ENCODE data around the gene TMEM94.
"Not testable (repeated sequence)": the region's sequence is repeated elsewhere in the genome, so short reads cannot be mapped to it uniquely, and the experiment has no call there.

Gene TMEM94

DNA sequence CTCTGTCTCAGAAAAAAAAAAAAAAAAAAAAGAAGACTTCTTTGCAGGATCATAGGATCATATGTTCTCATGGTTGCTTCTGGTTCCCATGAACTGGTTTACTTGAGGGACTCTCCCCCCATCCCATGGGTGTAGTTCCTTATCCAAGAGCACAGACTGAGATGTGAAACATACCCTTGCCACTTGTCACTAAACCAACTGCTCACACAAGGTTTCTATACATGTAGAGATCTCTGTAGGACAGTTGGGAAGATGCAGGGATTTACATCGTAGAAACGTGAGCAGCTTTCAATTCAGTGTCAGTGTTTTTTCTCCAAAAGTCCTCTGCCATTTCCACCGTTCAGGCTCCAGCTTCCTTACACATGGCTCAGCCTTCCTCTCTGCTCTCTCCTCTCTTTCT lies 11.1 kb upstream of the TMEM94 start:
- in situ Hi-C loops (cut with HindIII; ENCODE audit: low sequenced_read_pairs): no loop called here

DNA sequence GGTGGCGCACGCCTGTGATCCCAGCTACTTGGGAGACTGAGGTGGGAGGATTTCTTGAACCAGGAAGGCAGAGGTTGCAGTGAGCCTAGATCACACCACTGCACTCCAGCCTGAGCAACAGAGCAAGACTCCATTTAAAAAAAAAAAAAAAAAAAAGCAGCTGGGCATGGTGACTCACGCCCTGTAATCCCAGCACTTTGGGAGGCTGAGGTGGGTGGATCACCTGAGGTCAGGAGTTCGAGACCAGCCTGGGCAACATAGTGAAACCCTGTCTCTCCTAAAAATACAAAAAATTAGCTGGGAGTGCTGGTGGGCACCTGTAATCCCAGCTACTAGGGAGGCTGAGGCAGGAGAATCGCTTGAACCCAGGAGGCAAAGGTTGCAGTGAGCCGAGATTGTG lies 10.5 kb upstream of the TMEM94 start:
- in situ Hi-C loops (cut with HindIII; ENCODE audit: low sequenced_read_pairs): not testable (repeated sequence)

DNA sequence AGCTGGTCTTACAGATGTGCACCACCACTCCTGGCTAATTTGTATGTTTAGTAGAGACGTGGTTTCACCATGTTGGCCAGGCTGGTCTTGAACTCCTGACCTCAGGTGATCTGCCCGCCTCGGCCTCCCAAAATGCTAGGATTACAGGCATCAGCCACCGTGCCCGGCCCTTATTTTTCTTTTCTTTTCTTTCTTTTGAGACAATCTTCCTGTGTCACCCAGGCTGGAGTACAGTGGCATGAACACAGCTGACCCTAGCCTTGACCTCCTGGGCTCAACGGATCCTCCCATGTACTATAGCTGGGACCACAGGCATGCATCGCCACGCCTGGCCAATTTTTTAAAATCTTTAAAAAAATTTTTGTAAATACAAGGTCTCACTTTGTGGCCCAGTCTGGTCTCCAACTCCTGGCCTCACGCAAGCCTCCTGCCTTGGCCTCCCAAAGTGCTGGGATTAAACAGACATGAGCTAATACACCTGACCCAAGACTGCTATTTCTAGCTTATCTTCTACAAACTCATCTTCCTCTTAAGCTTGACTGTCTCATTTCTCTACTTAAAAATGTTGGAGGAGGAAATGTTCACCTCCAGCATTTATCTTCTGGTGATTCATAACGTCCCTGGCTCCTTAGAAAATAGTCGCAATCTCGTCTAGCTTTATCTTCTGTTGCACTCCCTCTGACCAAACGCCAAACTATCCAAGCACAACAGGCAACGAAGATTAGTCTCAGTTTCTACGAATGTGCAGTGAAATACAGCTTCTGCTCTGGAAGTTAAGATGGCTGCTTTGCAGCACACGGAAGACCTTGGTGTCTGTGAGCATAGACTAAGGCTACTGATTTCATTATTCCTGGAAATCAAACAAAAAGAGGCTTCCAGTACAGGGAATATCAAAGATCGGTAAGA lies 8.2 kb upstream of the TMEM94 start:
- in situ Hi-C loops (cut with HindIII; ENCODE audit: low sequenced_read_pairs): no loop called here

DNA sequence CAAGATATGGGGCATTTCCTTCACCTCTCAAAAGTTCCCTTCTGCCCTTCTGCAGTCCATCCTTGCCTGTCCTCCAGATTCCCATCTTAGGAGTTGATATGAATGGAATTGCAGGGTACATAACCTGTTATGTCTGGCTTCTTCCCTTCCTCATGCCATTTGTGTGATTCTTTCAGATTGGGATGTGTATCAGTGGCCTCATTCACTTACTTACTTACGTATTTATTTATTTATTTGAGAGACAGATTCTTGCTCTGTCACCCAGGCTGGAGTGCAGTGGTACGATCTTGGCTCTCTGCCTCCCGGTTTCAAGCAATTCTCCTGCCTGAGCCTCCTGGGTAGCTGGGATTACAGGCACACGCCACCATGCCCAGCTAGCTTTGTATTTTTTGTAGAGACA lies 6.2 kb upstream of the TMEM94 start:
- in situ Hi-C loops (cut with HindIII; ENCODE audit: low sequenced_read_pairs): no loop called here

DNA sequence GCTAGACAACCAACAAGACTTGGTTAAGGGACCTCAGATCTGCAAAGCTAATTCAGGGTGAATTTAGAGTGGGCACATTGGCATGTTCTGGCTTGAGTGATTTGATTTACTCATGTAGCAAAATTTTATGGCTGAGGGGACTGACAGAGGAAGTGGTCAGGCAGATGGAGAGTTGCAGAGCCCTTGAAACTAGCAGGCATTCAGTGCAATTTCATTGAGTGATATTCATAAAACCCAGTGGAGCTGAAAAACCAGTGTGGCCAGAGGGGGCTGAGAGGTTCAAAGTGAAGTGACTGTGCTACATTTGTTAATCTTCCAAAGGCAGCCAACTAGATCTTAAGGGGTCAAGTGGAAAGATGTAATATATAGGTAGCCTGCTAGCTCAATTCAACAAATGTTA lies 2.2 kb upstream of the TMEM94 start:
- in situ Hi-C loops (cut with HindIII; ENCODE audit: low sequenced_read_pairs): no loop called here

DNA sequence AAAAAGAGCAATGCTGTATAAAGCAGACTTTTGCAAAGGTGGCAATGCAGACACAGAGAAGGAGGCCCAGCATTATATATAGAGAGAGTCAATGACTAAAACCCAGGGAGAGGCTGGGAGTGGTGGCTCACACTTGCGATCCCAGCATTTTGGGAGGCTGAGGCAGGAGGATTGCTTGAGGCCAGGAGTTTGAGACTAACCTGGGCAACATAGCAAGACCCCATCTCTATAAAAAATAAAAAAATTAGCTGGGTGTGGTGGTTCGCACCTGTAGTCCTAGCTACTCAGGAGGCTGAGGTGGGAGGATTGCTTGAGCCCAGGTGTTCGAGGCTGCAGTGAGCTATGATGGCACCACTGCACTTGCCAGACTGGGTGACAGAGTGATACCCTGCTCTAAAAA lies 1.8 kb upstream of the TMEM94 start:
- in situ Hi-C loops (cut with HindIII; ENCODE audit: low sequenced_read_pairs): not testable (repeated sequence)

DNA sequence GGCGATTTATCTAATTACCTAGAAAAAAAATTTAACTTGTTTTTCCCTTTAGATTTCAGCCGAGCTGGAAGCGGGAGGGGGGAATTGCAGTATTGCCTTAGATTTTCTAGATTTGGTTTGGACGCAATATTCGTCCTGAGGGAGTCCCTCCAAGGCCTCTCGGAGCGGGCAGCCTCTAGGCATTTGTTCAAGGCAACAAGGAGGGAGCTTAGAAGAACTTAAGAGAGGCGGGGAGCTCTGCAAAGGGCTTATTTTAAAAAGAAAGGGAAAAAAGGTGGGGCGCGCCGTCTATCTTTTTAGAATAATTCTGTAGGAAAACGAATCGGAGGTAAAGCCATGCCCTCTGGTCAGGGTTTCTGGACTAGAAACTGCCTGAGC lies 407 bp upstream of the TMEM94 start:
- in situ Hi-C loops (cut with HindIII; ENCODE audit: low sequenced_read_pairs): no loop called here

DNA sequence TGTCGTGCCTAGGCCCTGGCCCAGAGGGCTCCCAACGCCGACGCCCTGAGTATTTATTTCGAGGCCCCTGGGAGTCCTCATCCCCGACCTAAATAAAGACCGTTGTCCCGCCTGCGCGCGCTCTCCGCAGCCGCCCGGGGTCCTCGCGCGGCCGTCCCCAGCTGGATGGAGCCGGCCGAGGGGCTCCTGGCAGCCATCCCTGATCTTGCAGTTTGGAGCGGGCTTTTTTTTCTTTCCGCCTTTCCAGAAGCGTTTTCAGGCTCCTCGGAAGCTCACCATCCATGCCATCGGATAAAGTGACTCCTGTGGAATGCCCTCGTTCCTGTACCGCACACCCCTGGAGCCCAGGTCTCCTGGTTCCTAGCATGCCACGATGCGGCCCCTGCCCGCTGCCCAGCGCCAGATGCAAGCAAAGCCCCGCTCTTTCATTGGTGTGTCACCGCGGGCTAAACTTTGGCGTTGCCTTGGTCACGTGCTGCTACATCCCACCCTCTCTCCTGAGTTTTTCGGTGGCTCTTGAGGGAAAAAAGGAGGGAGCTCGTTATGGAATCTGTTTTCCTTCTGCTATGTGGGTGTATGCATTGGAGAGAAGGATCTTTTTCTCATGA lies 716 bp downstream of the TMEM94 start:
- in situ Hi-C loops (cut with HindIII; ENCODE audit: low sequenced_read_pairs): no loop called here

DNA sequence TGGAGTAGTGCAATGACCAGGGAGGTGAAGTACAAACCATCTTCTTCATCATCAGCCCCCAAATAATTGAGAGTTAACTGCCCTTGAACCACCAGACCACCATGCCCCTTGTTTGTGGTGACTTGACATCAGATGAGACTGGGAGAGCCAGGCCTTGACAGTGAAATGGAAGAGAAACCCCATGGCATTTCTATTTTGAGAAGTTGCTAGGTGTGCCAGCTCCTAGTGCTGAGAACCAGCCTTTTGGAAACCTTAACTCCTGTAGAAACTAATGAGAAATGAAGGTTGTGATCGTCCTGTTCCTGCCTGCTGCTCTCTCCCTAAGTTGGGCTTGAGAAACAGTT lies 2.8 kb downstream of the TMEM94 start:
- in situ Hi-C loops (cut with HindIII; ENCODE audit: low sequenced_read_pairs): no loop called here

DNA sequence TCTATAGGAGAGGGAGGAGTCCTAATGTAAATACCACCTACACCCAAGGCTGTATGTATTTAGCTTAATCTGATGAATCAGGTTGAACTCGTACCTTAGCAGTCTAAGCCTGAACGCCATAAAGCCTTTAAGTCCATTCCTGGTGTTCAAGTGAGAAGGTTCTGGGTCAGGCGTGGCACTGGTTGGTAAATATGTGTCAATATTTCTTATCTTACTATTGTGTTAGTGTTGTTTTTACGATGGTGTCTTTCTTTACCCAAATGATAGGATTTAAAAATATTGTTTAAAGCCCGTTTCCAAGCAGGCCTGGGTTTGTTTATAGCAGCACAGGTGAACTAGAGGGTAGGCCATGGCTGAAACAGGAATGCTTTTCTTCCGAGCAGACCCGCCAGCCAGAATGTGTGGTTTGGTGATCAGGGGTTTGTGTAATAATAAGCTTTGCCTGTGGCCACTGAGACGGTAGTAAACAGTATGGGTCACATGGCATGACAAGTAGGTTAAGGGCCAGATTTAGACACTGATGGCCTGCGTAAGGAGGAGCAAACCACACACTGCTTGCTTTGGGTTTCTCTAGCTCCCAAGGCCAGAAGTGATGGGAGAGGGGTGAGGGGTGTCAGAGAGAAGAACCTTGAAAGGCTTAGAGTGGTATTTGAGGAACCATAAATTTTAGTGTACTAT lies 3.3 kb downstream of the TMEM94 start:
- in situ Hi-C loops (cut with HindIII; ENCODE audit: low sequenced_read_pairs): no loop called here

DNA sequence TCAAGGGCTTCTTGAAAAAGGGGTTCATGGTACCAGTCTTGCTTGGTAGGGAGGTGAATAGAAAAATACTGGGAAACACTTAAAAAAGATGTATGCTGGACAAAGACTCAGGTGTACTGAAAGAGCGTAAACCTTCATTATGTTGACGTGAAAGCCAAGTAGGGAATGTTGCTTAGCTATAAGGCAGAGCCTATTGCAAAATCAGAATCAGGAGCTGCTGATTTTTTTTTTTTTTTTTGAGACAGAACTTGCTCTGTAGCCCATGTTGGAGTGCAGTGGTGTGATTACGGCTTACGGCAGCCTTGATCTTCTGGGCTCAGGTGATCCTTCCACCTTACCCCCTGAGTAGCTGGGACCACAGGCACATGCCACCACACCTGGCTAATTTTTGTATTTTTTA lies 3.9 kb downstream of the TMEM94 start:
- in situ Hi-C loops (cut with HindIII; ENCODE audit: low sequenced_read_pairs): no loop called here

DNA sequence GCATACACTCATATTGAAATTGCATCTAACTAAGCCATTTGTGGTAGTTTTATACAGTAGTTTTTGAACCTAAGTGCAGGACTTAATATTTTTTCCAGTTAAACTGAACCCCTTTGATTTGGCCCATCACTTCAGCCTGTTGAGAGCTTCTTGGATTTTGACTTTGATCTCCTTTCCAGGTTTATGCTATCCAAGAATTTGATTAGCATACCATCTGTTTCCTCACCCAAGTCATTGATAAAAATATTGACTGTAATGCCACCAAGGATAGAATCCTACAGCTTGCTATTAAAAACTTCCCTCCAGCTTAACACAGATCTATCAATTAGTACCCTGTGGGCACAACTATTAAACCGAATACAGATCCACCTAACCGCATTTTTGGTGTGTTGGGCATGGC lies 7.2 kb downstream of the TMEM94 start:
- in situ Hi-C loops (cut with HindIII; ENCODE audit: low sequenced_read_pairs): no loop called here

DNA sequence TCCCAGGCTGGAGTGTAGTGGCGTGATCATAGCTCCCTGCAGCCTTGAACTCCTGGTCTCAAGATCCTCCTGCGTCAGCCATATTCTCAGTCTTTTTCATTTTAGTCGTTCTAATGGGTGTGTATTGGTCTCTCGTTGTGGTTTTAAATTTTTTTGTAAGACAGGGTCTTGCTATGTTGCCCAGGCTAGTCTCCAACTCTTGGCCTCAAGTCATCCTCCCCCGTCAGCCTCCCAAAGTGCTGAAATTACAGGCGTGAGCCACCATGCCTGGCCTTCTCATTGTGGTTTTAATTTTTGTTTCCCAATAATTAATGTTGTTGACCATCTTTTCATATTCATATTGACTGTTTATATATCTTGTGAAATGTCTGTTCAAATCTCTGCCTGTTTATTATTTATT lies 8.6 kb downstream of the TMEM94 start:
- in situ Hi-C loops (cut with HindIII; ENCODE audit: low sequenced_read_pairs): no loop called here

DNA sequence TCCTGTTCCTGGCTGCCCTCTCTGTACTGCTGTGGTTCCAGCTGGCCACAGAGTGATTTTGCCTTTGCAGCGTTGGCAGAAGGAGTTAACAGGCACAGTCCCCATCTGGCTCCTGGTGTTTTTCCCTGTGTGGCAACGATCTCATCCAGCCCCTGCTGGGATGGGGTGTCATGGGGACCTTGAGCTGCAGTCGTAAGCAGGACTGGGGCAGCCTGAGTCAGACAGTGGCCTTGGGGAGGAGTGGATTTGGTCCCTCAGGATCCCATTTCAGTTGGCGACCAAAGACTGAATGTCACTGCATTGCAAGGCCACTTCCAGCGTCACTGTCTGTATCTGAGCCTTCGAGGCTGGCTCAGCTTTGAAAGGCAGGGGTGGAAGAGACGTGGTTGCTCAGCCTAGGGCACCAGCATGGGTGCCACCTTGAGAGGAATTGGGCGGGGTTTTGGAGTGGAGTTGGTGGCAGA lies 11.9 kb downstream of the TMEM94 start:
- in situ Hi-C loops (cut with HindIII; ENCODE audit: low sequenced_read_pairs): no loop called here

DNA sequence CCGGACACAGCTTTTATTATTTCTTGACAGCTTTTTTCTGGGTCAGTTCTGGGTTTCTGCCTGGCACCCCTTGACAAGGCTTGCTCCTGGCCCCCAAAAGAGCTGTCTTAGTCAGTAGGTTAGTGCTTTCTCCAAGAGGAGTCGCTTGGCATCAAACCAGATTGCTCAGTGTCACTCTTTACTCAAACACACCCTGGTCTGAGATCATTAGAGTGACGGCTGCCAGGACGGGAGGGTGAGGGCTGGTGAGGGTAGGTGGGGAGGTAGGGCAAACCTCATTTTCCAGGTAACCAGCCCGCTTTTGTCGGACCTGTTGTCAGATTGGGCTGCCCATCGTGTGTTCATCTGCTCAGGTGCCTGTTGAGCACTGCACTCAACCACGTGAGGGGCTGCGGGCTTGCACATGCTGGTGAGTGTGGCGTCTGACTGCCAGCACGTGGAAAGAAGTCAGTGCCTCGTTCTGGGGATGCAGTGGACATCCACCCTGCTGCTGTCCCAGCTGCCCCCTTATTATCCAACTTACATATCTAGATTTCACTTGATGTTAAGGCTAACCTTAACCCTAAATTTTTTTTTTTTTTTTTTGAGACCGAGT lies 12.4 kb downstream of the TMEM94 start:
- in situ Hi-C loops (cut with HindIII; ENCODE audit: low sequenced_read_pairs): no loop called here

DNA sequence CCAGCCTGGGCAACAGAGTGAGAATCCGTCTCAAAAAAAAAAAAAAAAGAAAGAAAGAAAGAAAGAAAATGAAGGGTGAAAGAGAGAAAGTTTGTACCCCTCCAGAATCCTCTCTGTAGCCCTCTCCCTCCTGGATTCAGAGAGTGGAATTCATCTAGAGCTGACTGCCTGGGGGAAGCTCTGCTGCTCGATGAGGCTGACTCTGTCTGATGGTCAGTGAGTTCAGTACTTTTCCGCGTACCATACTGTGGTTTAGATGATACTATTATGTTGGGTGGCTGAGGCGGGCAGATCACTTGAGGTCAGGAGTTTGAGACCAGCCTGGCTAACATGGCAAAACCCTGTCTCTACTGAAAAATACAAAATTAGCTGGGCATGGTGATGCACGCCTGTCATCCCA lies 14.8 kb downstream of the TMEM94 start:
- in situ Hi-C loops (cut with HindIII; ENCODE audit: low sequenced_read_pairs): no loop called here

DNA sequence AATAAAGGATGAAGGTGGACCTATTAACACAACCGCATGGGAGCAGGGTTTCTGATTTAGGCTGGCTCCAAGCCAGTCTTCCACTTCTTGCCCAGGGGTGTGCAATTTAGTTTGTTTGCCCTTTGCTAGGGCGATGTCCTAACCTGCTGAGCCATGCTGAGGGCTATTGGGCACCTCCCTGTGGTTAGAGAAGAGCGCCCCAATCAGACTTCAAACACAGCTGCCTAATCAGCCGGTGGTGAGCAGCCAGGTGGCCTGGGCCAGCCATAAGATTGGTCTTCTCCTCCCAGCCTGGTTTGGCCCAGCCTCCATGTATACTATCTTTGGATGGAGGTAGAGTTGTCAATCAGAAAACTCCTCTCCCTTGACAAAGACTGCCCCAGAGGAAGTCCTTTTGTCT lies 15.7 kb downstream of the TMEM94 start:
- in situ Hi-C loops (cut with HindIII; ENCODE audit: low sequenced_read_pairs): no loop called here

DNA sequence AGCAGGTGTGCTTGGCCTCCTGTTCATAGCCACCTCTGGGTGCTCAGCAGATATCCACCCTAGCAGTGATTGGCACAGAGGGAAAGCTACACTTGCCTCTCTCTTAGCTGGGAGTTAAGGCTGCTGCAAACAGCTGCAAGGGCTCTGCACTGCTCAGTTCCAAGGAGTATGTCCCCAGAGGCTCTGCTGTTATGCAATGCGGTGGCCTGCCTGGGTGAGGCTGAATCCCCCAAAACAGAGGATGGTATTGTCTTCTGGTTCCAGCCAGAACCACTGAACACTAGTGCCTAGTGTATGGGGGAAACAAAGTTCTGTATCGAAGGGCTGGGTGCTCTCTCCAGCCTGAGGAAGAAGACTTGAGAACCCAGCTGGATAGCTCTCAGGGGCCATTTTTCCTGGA lies 16.8 kb downstream of the TMEM94 start:
- in situ Hi-C loops (cut with HindIII; ENCODE audit: low sequenced_read_pairs): no loop called here

DNA sequence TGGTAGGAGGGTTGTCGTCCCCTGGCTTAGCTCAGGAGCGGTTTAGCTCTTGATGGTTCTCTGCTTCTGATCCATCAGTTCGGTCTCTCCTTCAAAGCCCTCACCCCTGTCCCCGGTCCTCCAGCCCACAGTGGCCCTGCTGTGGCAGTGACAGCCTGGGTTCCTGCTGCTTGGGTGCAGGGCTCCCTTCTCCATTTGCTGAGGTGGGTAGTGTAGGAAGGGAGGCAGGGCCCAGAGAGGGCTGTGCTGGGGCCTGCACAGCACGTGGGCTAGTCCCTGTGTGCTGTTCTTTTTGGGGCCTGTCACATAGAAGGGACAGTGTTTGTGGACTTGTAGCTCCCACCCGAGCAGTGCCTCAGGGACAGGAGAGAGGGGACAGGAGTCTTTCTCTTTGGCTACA lies 18.3 kb downstream of the TMEM94 start:
- in situ Hi-C loops (cut with HindIII; ENCODE audit: low sequenced_read_pairs): no loop called here

DNA sequence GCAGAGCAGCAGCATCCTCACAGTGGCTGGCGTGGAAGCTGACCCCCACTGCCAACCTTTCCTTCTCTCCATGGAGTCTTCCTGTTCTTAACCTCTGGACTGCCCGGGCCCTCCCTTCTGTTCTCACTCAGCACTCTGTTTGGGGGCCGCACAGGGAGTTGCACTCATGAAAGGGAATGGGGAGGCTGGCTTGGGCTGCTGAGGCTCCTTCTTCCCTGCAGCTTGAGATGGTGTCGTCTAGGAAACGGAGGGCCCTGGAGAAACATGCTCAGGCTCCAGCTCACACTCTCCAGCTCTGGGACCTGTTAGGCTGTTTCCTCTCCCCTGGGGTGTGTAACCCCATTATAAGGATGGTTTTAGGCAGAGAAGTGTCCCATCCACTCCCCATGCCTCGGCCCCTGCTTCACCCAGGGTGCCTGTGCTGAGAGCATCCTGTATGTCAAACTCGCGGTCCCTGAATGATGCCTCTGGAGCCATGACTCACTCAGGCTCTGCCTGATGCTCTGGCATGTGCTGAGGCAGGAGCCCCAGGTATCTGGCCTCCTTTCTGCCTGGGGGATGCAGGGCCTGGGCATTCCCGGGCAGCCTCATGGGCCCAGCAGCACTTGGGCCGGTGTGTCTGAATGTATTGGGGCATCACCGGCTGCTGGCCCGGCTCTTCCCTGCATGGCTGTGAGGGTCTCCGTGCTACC lies 18.9 kb downstream of the TMEM94 start:
- in situ Hi-C loops (cut with HindIII; ENCODE audit: low sequenced_read_pairs): no loop called here

DNA sequence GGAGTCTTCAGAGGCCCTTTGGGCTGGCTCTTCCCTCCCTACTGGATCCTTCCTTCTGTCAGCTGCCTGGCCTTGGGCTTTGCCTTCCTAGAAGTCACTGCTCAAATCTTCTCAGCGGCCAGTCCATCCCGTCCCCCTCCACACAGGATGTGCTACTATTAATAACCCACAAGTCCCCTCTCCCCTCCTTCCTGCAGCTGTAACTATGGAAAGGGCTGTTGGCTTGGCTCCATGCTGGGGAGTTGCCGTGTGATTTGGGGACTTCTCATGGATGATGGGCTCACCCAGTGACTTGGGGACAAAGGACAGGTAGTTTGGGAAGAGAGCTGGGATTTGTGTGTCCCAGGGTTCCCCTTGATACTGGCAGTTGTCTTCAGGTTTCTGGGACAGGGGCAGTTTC lies 19.4 kb downstream of the TMEM94 start:
- in situ Hi-C loops (cut with HindIII; ENCODE audit: low sequenced_read_pairs): no loop called here
